GM18505 (cell line): Measurements from ENCODE around the gene PRLR.

Experiments used
- ATAC-seq: cut with Tn5 transposase; IDR thresholded peaks from one replicate; pipeline ENCODE4 v1.9.1; 2021; ENCODE audit not compliant: unreplicated experiment
- POLR2A ChIP-seq: IDR thresholded peaks from 4 replicates; pipeline ENCODE4 v1.6.1; 2011; ENCODE audit warnings: borderline replicate concordance; ENCODE audit not compliant: insufficient read depth, insufficient read length; ENCODE audit errors: extremely low read depth

The PRLR gene

GRCh38 chr5:35016174-35017051, 213.9 kb downstream of the PRLR start:
- TF ChIP-seq POLR2A = no peak

GRCh38 chr5:35015063-35015462, 215.2 kb downstream of the PRLR start:
- ATAC-seq = no peak
- TF ChIP-seq POLR2A = no peak

More at GRCh38 chr5:35016174-35017051, 213.9 kb downstream of the PRLR start:
- ATAC-seq = no peak

GRCh38 chr5:35012796-35013195, 217.5 kb downstream of the PRLR start:
- no peak for ATAC-seq
- TF ChIP-seq POLR2A = no peak

- no peak for ATAC-seq
- no peak for TF ChIP-seq POLR2A
Observed at GRCh38 chr5:35012365-35012764, 217.9 kb downstream of the PRLR start.

- no peak for TF ChIP-seq POLR2A
- no peak for ATAC-seq
Observed at GRCh38 chr5:35010676-35011075, 219.6 kb downstream of the PRLR start.

- no peak for ATAC-seq
- no peak for TF ChIP-seq POLR2A
Observed at GRCh38 chr5:35009657-35010056, 220.6 kb downstream of the PRLR start.

GRCh38 chr5:35009019-35009418, 221.3 kb downstream of the PRLR start:
- no peak for TF ChIP-seq POLR2A
- no peak for ATAC-seq

- no peak for ATAC-seq
- TF ChIP-seq POLR2A = no peak
Observed at GRCh38 chr5:35004771-35005170, 225.5 kb downstream of the PRLR start.

GRCh38 chr5:35004200-35004599, 226.1 kb downstream of the PRLR start:
- ATAC-seq = no peak
- TF ChIP-seq POLR2A = no peak

GRCh38 chr5:35003018-35003957, 227.0 kb downstream of the PRLR start:
- no peak for TF ChIP-seq POLR2A
- peak; percentile 67 for ATAC-seq

GRCh38 chr5:35002459-35002858, 227.8 kb downstream of the PRLR start:
- no peak for TF ChIP-seq POLR2A
- ATAC-seq = no peak

GRCh38 chr5:35001842-35002241, 228.4 kb downstream of the PRLR start:
- no peak for TF ChIP-seq POLR2A
- no peak for ATAC-seq
